Neural cell (in vitro differentiated cells): ENCODE data around the gene ENTPD3. TPM values are rescaled to one million over a fixed set of nuclear protein-coding genes. Genes with fewer than 3 reads are reported as not detected.

Experiments used
- H2AFZ ChIP-seq: fragments of 200-600, 300-800 bp; sonication (generic), shearing (Covaris generic); 2 replicates; pipeline ENCODE4 v1.6.0; 2014; ENCODE audit warnings: low read depth, mild to moderate bottlenecking, antibody characterized with exemption, low read length, moderate library complexity
- H3F3A ChIP-seq: fragments of 200-600 bp; shearing (Covaris generic); 2 replicates; pipeline ENCODE4 v1.6.1; 2016; ENCODE audit warnings: mild to moderate bottlenecking, moderate library complexity, mixed read lengths, antibody characterized with exemption, low read length; ENCODE audit not compliant: insufficient read depth, poor library complexity, severe bottlenecking
- H3K27ac ChIP-seq: fragments of 200-600, 300-800 bp; sonication (generic), shearing (Covaris generic); 2 replicates; pipeline ENCODE4 v1.5.1; 2014; ENCODE audit warnings: mild to moderate bottlenecking, low read length, moderate library complexity
- H3K27me3 ChIP-seq: fragments of 300-800, 200-600 bp; sonication (generic), shearing (Covaris generic); 2 replicates; pipeline ENCODE4 v1.6.0; 2014; ENCODE audit warnings: mild to moderate bottlenecking, low read depth, low read length, moderate library complexity; ENCODE audit not compliant: insufficient read depth
- H3K36me3 ChIP-seq: fragments of 300-800, 200-600 bp; sonication (generic), shearing (Covaris generic); 2 replicates; pipeline ENCODE4 v1.5.1; 2014; ENCODE audit warnings: mild to moderate bottlenecking, antibody characterized with exemption, low read length, moderate library complexity; ENCODE audit not compliant: insufficient read depth
- H3K4me2 ChIP-seq: fragments of 300-800, 200-600 bp; sonication (generic), shearing (Covaris generic); 2 replicates; pipeline ENCODE4 v1.6.0; 2014; ENCODE audit warnings: mild to moderate bottlenecking, low read length
- H3K4me3 ChIP-seq: fragments of 300-800, 200-600 bp; sonication (generic), shearing (Covaris generic); 2 replicates; pipeline ENCODE4 v1.5.1; 2014; ENCODE audit warnings: mild to moderate bottlenecking, low read length, moderate library complexity
- H3K79me2 ChIP-seq: fragments of 200-600 bp; shearing (Covaris generic); replicated peaks from 2 replicates; pipeline ENCODE4 v1.6.0; 2014; ENCODE audit warnings: mild to moderate bottlenecking, low read length, moderate library complexity; ENCODE audit not compliant: insufficient read depth
- H3K9ac ChIP-seq: fragments of 300-800, 200-600 bp; sonication (generic), shearing (Covaris generic); 2 replicates; pipeline ENCODE4 v1.6.1; 2016; ENCODE audit warnings: mild to moderate bottlenecking, low read length, mixed read lengths
- H3K9me2 ChIP-seq: fragments of 200-600 bp; shearing (Covaris generic); 2 replicates; pipeline ENCODE4 v1.6.1; 2016; ENCODE audit warnings: mild to moderate bottlenecking, low read length, mixed read lengths; ENCODE audit not compliant: insufficient read depth
- H3K9me3 ChIP-seq: fragments of 200-600, 300-800 bp; sonication (generic), shearing (Covaris generic); 2 replicates; pipeline ENCODE4 v1.6.1; 2016; ENCODE audit warnings: mild to moderate bottlenecking, mixed run types, low read length, moderate library complexity, mixed read lengths
- H4K20me1 ChIP-seq: fragments of 200-600 bp; shearing (Covaris generic); 2 replicates; pipeline ENCODE4 v1.6.1; 2016; ENCODE audit warnings: mild to moderate bottlenecking, mixed run types; ENCODE audit not compliant: insufficient read depth
- EP300 ChIP-seq: fragments of 450-650 bp; conservative IDR thresholded peaks from 2 replicates; pipeline ENCODE4 v1.6.1; 2014; ENCODE audit warnings: antibody characterized with exemption, mild to moderate bottlenecking, moderate library complexity; ENCODE audit not compliant: poor library complexity, severe bottlenecking
- EZH2 ChIP-seq: fragments of 200-600, 300-800 bp; shearing (Covaris generic), sonication (generic); IDR thresholded peaks from 2 replicates; pipeline ENCODE4 v1.6.1; 2014; ENCODE audit warnings: antibody characterized with exemption, low read length, borderline replicate concordance, mild to moderate bottlenecking; ENCODE audit not compliant: insufficient read depth, poor library complexity, severe bottlenecking
- MXI1 ChIP-seq: fragments of 450-650 bp; conservative IDR thresholded peaks from 2 replicates; pipeline ENCODE4 v1.6.1; 2014; ENCODE audit warnings: antibody characterized with exemption, mild to moderate bottlenecking; ENCODE audit not compliant: poor library complexity, severe bottlenecking
- POLR2AphosphoS5 ChIP-seq: IDR thresholded peaks from 2 replicates; pipeline ENCODE4 v1.6.1; 2012
- RAD21 ChIP-seq: fragments of 450-650 bp; conservative IDR thresholded peaks from 2 replicates; pipeline ENCODE4 v1.6.1; 2014; ENCODE audit warnings: antibody characterized with exemption, mild to moderate bottlenecking, moderate library complexity
- SMC3 ChIP-seq: fragments of 450-650 bp; conservative IDR thresholded peaks from 2 replicates; pipeline ENCODE4 v1.6.1; 2014; ENCODE audit warnings: antibody characterized with exemption, mild to moderate bottlenecking, moderate library complexity; ENCODE audit not compliant: poor library complexity
- TAF1 ChIP-seq: IDR thresholded peaks from 2 replicates; pipeline ENCODE4 v1.6.1; 2012; ENCODE audit warnings: low read depth
- polyA plus RNA-seq: library from polyadenylated mRNA; depleted of rRNA; stranded (reverse); fragments of >200 nt; gene quantifications from 2 replicates; pipeline ENCODE4 v1.2.3, GENCODE V29; 2014
- TF ChIP-seq, protein P1 (sequence below): fragments of 450-650 bp; IDR thresholded peaks from 2 replicates; pipeline ENCODE4 v1.5.1; 2014; ENCODE audit warnings: antibody characterized with exemption, mild to moderate bottlenecking, moderate library complexity; ENCODE audit not compliant: poor library complexity, severe bottlenecking
- TF ChIP-seq, protein P2 (sequence below): IDR thresholded peaks from 2 replicates; pipeline ENCODE4 v1.6.1; 2012; ENCODE audit warnings: borderline replicate concordance

Gene ENTPD3
- polyA plus RNA-seq, 1 donor from 2014 or later: 2.8 TPM

- Histone ChIP-seq H4K20me1 (no peaks in the 10 kb centered on the region), H3K36me3 (peaks cover 4% of the 10 kb centered on the region), H3F3A (no peaks in the 10 kb centered on the region)
These were observed 78.5 kb downstream of the ENTPD3 start for GRCh38 chr3:40465456-40465855.

DNA sequence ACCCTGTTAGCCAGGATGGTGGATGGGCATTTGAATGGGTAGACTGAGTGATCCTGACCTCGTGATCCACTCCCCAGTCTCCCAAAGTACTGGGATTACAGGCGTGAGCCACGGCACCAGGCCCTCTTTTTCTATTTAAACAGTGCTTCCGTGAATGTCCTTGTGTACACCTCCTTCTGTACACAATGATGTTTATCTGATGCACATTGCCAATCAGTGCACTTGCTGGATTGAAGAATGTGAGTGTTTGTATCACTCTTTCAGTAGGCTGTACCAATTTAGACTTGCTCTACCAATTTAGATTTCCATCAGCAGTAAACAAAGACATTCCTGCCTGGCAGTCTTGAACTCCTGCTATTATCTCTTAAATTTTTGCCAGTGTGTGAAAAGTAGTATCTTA, 81.0 kb downstream of the ENTPD3 start:
- TF ChIP-seq POLR2AphosphoS5 (no peak), EP300 (no peak), EZH2 (no peak)
- H3F3A ChIP-seq: no peaks in the 10 kb centered on the region
- H3K36me3 ChIP-seq: peaks cover 4% of the 10 kb centered on the region
- no peak overlapping the region for H3K27ac ChIP-seq
- H3K27me3 ChIP-seq: no peaks in the 10 kb centered on the region
- H2AFZ ChIP-seq: no peak overlapping the region
- H3K9ac ChIP-seq: no peak overlapping the region
- H4K20me1 ChIP-seq: no peaks in the 10 kb centered on the region
- H3K79me2 ChIP-seq: no peaks in the 10 kb centered on the region
- H3K4me3 ChIP-seq: no peak overlapping the region
- H3K9me2 ChIP-seq: no peaks in the 10 kb centered on the region
- H3K4me2 ChIP-seq: no peak overlapping the region
- H3K9me3 ChIP-seq: no peaks in the 10 kb centered on the region

More at GRCh38 chr3:40465456-40465855, 78.5 kb downstream of the ENTPD3 start:
- Histone ChIP-seq H3K4me2 (no peak overlapping the region), H3K9me3 (no peaks in the 10 kb centered on the region), H3K27me3 (no peaks in the 10 kb centered on the region), H3K4me3 (no peak overlapping the region), H3K79me2 (no peaks in the 10 kb centered on the region), H3K27ac (no peak overlapping the region), H3K9me2 (no peaks in the 10 kb centered on the region), H3K9ac (no peak overlapping the region), H2AFZ (no peak overlapping the region)
- TF ChIP-seq, protein P1, sequence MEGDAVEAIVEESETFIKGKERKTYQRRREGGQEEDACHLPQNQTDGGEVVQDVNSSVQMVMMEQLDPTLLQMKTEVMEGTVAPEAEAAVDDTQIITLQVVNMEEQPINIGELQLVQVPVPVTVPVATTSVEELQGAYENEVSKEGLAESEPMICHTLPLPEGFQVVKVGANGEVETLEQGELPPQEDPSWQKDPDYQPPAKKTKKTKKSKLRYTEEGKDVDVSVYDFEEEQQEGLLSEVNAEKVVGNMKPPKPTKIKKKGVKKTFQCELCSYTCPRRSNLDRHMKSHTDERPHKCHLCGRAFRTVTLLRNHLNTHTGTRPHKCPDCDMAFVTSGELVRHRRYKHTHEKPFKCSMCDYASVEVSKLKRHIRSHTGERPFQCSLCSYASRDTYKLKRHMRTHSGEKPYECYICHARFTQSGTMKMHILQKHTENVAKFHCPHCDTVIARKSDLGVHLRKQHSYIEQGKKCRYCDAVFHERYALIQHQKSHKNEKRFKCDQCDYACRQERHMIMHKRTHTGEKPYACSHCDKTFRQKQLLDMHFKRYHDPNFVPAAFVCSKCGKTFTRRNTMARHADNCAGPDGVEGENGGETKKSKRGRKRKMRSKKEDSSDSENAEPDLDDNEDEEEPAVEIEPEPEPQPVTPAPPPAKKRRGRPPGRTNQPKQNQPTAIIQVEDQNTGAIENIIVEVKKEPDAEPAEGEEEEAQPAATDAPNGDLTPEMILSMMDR: no peak
- no peak for TF ChIP-seq EZH2
- TF ChIP-seq, protein P2, sequence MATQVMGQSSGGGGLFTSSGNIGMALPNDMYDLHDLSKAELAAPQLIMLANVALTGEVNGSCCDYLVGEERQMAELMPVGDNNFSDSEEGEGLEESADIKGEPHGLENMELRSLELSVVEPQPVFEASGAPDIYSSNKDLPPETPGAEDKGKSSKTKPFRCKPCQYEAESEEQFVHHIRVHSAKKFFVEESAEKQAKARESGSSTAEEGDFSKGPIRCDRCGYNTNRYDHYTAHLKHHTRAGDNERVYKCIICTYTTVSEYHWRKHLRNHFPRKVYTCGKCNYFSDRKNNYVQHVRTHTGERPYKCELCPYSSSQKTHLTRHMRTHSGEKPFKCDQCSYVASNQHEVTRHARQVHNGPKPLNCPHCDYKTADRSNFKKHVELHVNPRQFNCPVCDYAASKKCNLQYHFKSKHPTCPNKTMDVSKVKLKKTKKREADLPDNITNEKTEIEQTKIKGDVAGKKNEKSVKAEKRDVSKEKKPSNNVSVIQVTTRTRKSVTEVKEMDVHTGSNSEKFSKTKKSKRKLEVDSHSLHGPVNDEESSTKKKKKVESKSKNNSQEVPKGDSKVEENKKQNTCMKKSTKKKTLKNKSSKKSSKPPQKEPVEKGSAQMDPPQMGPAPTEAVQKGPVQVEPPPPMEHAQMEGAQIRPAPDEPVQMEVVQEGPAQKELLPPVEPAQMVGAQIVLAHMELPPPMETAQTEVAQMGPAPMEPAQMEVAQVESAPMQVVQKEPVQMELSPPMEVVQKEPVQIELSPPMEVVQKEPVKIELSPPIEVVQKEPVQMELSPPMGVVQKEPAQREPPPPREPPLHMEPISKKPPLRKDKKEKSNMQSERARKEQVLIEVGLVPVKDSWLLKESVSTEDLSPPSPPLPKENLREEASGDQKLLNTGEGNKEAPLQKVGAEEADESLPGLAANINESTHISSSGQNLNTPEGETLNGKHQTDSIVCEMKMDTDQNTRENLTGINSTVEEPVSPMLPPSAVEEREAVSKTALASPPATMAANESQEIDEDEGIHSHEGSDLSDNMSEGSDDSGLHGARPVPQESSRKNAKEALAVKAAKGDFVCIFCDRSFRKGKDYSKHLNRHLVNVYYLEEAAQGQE: no peak
- TF ChIP-seq SMC3: no peak
- TF ChIP-seq MXI1: no peak
- no peak for TF ChIP-seq RAD21
- TF ChIP-seq TAF1: no peak

DNA sequence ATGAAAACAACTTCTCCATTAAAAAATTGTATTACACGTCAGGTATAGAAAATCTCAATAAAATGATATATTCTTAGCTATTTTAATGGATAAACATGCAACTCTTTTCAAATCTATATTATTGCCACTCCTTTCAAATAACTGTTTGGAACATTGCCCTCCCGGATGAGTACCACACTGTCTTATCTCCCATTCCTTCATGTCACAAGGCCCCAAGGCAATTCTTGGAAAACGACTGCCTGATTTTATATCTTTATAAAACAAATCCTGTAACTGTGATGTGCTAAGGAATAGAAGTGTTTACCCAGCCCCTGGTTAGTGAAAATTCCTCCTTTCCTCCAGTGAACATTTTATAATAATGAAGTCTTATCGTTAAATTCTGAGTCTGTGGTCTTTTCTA, 83.7 kb downstream of the ENTPD3 start:
- TF ChIP-seq, protein P2: no peak
- TF ChIP-seq SMC3: no peak
- no peak for TF ChIP-seq TAF1
- TF ChIP-seq RAD21: no peak
- no peak for TF ChIP-seq POLR2AphosphoS5
- TF ChIP-seq EP300: no peak
- no peak for TF ChIP-seq EZH2
- TF ChIP-seq, protein P1: no peak
- no peak for TF ChIP-seq MXI1
- Histone ChIP-seq H3F3A (no peaks in the 10 kb centered on the region), H3K27me3 (no peaks in the 10 kb centered on the region), H4K20me1 (no peaks in the 10 kb centered on the region), H3K4me2 (no peak overlapping the region), H2AFZ (no peak overlapping the region), H3K9me3 (no peaks in the 10 kb centered on the region), H3K9ac (no peak overlapping the region), H3K4me3 (no peak overlapping the region), H3K36me3 (no peaks in the 10 kb centered on the region), H3K27ac (no peak overlapping the region), H3K79me2 (no peaks in the 10 kb centered on the region), H3K9me2 (no peaks in the 10 kb centered on the region)
